Retinal pigment epithelial cell (primary cell): ENCODE results near the gene ANKRD31.

Experiments used
- DNase-seq: peaks from one replicate; pipeline ENCODE4 v3.0.0-alpha.2; 2010; ENCODE audit warnings: low read depth
- H3K4me3 ChIP-seq: 2 replicates; pipeline ENCODE4 v1.5.1; 2011; ENCODE audit warnings: mild to moderate bottlenecking, low read length, control low read depth, moderate library complexity
- TF ChIP-seq, protein P1 (sequence below): conservative IDR thresholded peaks from 2 replicates; pipeline ENCODE4 v1.5.1; 2011; ENCODE audit warnings: low read depth, low read length, control low read depth, inconsistent platforms

The ANKRD31 gene

DNA sequence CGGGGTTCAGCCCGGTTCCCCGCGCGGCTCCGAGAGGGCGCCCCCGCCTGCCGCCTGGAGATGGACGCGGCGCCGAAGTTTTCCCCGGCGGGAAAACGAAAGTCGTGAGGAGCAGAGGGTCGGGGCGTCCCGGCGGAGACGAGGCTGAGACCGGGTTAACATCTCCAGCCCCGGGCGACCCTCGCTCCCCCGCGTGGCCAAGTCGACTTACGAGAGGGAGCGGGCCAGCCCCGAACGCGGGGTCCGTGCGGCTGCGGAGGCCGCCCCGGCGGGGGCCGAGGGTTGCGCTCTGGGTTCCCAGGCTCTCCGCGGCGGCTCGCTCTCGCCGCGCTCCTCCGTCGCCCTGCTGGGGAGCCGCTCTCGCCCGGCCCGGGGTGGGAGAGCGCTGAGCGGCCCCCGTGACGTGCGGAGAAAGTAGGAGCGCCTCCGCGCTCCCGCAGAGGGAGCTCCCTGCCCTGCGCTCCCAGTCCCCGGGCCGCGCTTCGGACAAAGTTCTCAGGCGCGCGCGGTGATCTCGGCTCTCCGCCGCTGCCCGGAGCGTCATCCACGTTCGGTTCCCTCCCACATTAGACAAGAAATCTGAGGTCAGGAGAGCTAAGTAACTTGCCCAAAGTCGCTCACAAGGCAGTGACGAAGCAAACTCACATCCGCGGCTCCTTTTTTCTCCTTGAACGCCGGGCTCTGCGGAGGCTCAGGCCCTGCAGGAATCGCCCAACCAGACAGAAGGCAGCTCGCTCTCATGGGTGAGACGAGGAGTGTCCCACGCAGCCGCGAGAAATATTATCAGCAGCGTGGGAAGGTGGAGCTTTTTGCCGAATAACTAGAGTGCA lies 183.2 kb downstream of the ANKRD31 start:
- no peak for DNase-seq
- TF ChIP-seq, protein P1, sequence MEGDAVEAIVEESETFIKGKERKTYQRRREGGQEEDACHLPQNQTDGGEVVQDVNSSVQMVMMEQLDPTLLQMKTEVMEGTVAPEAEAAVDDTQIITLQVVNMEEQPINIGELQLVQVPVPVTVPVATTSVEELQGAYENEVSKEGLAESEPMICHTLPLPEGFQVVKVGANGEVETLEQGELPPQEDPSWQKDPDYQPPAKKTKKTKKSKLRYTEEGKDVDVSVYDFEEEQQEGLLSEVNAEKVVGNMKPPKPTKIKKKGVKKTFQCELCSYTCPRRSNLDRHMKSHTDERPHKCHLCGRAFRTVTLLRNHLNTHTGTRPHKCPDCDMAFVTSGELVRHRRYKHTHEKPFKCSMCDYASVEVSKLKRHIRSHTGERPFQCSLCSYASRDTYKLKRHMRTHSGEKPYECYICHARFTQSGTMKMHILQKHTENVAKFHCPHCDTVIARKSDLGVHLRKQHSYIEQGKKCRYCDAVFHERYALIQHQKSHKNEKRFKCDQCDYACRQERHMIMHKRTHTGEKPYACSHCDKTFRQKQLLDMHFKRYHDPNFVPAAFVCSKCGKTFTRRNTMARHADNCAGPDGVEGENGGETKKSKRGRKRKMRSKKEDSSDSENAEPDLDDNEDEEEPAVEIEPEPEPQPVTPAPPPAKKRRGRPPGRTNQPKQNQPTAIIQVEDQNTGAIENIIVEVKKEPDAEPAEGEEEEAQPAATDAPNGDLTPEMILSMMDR: peak; percentile 7

DNA sequence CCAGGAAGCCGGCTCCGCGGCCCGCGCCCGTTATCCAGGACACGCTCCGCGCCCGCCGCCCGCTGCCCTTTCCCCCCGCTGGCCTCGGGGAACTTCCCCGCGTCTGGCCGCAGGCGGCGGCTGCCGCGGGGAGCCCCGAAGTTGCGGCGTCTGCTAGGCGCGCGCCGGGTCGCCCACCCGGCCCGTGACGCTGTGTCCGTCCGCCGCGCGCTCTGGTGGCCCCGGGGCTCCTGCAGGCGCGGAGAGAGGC lies 183.7 kb downstream of the ANKRD31 start:
- peak overlapping the region; percentile 61 for H3K4me3 ChIP-seq
- DNase-seq: no peak
- TF ChIP-seq, protein P1: no peak

More for the DNA sequence above, 183.2 kb downstream of the ANKRD31 start:
- H3K4me3 ChIP-seq: peak overlapping the region; percentile 61

DNA sequence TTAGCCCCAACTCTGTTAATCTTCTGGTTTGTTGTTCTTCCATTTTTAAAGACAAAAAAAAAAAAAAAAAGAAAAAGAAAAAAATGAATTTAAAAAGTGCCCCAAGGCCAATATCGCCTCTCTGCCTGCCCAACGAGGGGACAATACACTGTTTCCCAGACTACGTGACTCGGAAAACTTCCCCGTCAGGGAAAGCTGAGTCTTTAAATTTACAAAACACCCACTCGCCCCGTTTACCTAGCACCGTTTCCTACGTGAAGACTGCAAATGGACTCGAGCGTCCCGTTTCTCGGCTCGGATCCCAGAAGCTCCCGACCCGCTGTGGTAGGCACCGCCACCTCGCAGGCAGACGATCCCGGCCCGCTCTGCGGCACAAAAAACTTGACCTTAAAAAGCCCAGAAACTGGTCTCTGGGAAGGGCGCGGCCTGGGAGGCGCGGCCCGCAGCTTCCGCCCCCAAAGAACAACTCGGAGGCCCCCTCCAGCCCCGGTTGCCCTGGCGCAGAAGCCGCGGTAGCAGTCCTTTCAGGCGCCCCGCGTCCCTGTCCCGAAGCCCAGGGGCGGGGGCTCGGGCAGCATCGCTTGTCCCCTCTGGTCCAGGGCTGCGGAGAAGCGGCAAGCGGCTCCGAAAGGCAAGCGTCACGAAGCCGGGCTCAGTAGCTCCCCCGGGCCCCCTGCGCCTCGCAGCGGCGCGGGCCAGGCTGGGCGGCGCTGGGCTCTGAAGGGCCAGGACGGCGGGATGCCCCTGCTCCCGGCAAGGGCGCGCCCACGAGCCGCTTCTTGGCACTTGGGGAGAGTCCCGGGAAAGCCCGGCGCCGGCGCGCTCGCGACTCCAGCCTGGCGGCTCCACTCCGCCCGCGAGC lies 184.3 kb downstream of the ANKRD31 start, which contains the start of gene GCNT4:
Gene GCNT4 (minus strand): TSS at position 367 of the 862 bp plus-strand sequence. CDS start 22,521 bp downstream, outside the sequence.
- TF ChIP-seq, protein P1: no peak
- no peak for DNase-seq
- H3K4me3 ChIP-seq: peak within 1 kb of the TSS; percentile 61

DNA sequence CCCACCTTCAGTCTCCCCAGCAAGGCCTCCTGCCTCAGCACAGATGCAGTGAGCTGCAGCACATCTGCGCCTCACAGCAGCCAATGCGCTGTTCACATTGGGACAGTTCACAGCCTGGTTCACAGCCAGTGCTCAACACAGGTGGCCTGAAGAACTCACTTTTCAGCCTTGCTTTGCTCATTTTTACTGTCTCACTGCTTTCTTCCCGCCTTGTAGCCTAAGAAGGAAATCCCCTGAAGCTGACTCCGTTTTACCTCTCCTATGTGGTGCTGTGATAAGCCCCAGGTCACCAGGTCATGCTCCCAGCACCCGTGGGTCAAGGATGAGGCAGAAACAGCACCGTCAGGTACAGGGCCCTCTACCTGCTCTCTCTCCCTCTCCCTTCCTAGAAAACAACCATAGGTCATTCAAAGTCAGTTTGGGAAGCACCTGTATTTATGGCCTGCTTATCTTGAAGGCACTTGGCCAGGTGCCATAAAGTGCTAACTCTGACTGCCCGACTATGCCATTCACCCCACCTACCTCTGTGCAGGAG lies 185.4 kb downstream of the ANKRD31 start:
- no peak for DNase-seq
- TF ChIP-seq, protein P1: no peak
- no peak overlapping the region for H3K4me3 ChIP-seq

DNA sequence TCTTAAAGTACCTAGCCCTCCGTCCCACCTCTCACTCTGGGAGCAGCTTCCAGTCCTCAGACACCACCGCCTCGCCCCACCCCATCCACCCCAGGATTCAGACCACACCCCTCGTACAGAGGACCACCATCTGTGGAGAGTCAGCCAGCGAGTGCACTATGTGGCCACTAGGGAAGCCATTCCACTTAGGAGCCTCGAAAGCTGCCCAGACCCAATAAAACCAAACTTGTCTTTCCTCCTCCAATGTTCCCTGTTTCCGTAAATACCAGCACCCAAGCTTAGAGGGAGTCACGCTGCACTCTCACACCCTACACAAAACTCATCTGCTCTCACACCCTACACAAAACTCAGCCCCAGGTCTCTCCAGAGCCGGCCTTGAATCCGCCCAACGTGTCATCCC lies 186.3 kb downstream of the ANKRD31 start:
- TF ChIP-seq, protein P1: peak; percentile 50
- no peak for DNase-seq
- no peak overlapping the region for H3K4me3 ChIP-seq

DNA sequence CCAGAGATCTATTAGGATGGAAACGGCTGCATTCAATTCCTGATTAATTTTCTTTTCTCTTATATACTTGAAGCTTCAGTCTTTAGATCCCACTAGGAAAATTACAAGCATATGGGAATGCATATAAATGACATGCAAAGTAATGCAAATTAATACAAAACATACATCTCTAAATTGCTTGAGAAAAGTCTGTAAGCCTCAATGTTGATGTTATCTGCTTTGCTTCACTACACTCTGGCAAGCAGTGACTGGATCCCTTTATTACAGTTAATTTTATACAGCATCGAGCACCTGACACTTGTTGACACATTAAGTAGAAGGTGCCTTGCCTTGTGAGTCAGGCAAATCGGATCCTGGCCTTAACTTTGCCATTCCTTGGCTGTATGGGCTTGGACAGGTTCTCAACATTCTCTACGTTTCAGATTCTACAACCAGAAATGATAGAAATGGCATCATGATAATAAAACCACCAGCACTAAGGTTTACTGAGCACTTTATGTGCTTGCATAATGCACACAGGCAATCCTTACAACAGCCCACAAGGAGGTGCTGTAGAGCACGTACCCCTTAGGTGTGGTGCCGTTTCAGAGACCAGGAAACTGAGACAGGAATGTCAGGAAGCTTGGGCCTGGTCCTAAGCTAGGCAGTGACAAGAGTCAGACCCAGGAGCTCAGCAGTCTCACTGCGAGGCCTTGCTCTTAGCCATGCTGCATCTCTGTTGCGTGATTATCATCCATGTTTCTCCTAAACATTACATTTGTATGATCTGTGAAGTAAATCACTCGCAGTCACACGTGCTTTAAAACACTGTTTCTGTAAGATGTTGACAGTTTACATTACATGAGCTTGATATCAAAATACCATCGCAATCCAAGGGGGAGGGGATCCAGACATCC lies 187.0 kb downstream of the ANKRD31 start:
- no peak for DNase-seq

More for the DNA sequence above, 187.0 kb downstream of the ANKRD31 start:
- no peak overlapping the region for H3K4me3 ChIP-seq
- TF ChIP-seq, protein P1: peak; percentile 93
